ENCODE data around the gene MRPL38. TPM values are rescaled to one million over a fixed set of nuclear protein-coding genes. Genes with fewer than 3 reads are reported as not detected.

The MRPL38 gene
- polyA plus RNA-seq, 2 of the 4 experiments (the other 2 are of a cell fraction) = 53.5 to 102 TPM

DNA sequence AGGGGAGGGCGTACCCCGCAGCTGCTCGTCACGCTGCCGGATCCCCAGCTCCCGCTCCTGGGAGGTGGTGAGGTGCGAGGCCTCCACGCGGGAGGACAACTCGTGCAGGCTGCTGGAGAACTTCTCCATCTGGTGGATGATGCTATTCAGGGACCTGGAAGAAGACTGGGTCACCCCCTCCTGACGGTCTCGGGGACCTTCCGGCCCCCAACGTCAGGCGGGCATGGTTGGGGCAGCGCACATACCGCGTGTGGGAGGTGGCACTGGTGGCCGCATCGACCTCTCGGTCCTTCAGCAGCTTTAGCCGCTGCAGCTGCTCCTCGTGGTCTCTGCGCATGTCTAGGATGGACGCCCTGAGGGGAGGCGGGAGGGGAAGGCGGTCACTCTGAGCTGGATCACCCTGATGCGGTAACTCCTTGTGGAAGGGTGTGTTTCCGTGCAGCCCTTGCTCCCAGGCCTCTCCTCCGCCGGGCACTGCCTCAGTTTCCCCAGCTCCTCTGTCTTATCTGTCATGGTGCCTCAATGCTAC is 13.3 kb upstream of the MRPL38 start:
- WGBS (ENCODE audit: missing lambda C conversion rate) = 95% methylated on average over 29 of the region's 31 CpGs
- POLR2A ChIA-PET = no interaction called here

DNA sequence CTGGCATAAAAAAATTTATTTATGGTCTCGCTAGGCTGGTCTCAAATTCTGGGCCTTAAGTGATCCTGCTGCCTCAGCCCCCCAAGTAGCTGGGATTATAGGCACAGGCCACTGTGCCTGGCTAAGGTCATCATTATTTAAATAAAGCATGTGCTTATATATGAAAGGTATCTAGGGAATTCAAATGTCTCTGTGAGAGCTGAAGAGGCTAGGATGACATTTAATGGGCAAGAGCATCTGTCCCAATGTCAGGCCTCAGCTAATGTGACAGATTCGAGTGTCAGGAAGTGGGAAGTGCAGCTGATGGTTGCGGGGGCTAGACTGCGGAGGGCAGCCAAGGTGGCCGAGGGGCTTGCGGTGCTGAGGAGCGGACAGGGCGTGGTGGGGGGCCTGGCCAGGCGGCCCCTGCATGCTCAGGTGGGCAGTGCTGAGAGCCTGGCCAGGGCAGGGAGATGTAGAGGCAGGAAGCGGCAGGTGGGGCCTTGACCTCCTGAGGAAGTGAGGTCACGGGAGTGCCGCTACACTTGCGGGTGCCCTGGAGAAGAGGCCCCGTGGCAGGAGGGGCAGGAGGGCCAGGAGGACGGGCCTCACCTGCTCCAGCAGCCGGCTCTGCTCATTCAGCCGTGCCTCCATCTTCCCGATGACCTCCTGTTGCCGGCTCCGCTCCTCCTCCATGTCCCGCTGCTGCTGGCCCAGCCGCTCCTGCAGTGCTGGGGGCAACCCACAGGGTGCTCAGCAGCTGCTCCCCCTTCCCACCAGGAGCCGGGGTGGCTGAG is 12.6 kb upstream of the MRPL38 start:
- Histone ChIP-seq H3K9me3 (no peaks in the 10 kb centered on the region), H3K4me2 (no peak overlapping the region), H3K4me3 (no peak overlapping the region), H3K4me1 (no peaks in the 10 kb centered on the region), H3K27ac (no peak overlapping the region)
- WGBS (ENCODE audit: missing lambda C conversion rate) = 91% methylated on average over 22 of the region's 23 CpGs
- ChIA-PET CTCF (interaction anchor here (0.6 to 20.0 kb wide), 8 partner anchors 8 to 88 kb away, joined by 3 to 372 read pairs (median 10); partner anchors contain the start of genes CDK3, MRPL38 and TRIM47), POLR2A (no interaction called here)
- DNase-seq (ENCODE audit: low read depth in 1 of 2, low spot score in 1 of 2) (no peak), ATAC-seq (no peak), FAIRE-seq (no peak)
- TF ChIP-seq PHF8 (IDR thresholded peaks at IDR 0.05; ENCODE audit: borderline replicate concordance, low read depth) (no peak), EHMT2 (IDR thresholded peaks at IDR 0.05; ENCODE audit: low read depth) (no peak)
- TF ChIP-seq, protein P1, sequence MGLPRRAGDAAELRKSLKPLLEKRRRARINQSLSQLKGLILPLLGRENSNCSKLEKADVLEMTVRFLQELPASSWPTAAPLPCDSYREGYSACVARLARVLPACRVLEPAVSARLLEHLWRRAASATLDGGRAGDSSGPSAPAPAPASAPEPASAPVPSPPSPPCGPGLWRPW (IDR thresholded peaks at IDR 0.05) = no peak

More for the DNA sequence above, 13.3 kb upstream of the MRPL38 start:
- ATAC-seq (no peak), DNase-seq (ENCODE audit: low read depth in 1 of 2, low spot score in 1 of 2) (no peak), FAIRE-seq (no peak)
- no peak overlapping the region for H3K27ac ChIP-seq
- H3K4me2 ChIP-seq = no peak overlapping the region
- no peak overlapping the region for H3K4me3 ChIP-seq
- TF ChIP-seq ZNF302 (CRISPR knock-in tag; IDR thresholded peaks at IDR 0.05) (no peak), CBX2 (IDR thresholded peaks at IDR 0.05; ENCODE audit: borderline replicate concordance, low read depth) (no peak), CEBPB (IDR thresholded peaks at IDR 0.05) (no peak), ZSCAN20 (CRISPR knock-in tag; IDR thresholded peaks at IDR 0.05) (no peak), TP53 (CRISPR knock-in tag; IDR thresholded peaks at IDR 0.05) (no peak), PHF8 (IDR thresholded peaks at IDR 0.05; ENCODE audit: borderline replicate concordance, low read depth) (no peak)
- TF ChIP-seq, protein P2, sequence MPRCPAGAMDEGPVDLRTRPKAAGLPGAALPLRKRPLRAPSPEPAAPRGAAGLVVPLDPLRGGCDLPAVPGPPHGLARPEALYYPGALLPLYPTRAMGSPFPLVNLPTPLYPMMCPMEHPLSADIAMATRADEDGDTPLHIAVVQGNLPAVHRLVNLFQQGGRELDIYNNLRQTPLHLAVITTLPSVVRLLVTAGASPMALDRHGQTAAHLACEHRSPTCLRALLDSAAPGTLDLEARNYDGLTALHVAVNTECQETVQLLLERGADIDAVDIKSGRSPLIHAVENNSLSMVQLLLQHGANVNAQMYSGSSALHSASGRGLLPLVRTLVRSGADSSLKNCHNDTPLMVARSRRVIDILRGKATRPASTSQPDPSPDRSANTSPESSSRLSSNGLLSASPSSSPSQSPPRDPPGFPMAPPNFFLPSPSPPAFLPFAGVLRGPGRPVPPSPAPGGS (IDR thresholded peaks at IDR 0.05) = no peak
- H3K9me3 ChIP-seq = no peaks in the 10 kb centered on the region
- CTCF ChIA-PET = interaction anchor here (0.6 to 20.0 kb wide), 8 partner anchors 8 to 87 kb away, joined by 3 to 372 read pairs (median 10); partner anchors contain the start of genes CDK3, MRPL38, TRIM47 and TRIM65
- H3K4me1 ChIP-seq = no peaks in the 10 kb centered on the region

DNA sequence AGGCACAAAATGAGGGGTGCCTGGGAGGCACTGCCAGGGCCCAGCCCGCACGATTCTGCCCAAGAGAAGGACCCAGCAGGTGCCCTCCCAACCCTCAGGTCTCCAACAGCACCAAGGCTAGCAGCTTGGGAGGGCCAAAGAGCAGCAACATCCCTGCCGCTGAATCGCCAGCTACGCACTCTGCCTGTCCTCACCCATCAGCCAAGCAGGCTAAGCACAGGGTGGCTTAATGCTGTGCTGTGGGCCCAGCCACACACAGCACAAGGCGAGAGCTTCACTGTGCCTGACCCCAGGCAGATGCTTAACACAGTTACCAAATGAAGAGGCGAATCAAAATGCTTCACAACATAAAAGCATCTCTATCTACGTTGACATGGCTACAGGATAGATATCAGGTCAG is 10.6 kb upstream of the MRPL38 start:
- peak in 1 of 2 experiments; percentile 14; a peak in 2 of 6 replicates for ATAC-seq
- no peaks in the 10 kb centered on the region for H3K4me1 ChIP-seq
- WGBS (ENCODE audit: missing lambda C conversion rate) = 83% methylated on average over 7 of the region's 8 CpGs

DNA sequence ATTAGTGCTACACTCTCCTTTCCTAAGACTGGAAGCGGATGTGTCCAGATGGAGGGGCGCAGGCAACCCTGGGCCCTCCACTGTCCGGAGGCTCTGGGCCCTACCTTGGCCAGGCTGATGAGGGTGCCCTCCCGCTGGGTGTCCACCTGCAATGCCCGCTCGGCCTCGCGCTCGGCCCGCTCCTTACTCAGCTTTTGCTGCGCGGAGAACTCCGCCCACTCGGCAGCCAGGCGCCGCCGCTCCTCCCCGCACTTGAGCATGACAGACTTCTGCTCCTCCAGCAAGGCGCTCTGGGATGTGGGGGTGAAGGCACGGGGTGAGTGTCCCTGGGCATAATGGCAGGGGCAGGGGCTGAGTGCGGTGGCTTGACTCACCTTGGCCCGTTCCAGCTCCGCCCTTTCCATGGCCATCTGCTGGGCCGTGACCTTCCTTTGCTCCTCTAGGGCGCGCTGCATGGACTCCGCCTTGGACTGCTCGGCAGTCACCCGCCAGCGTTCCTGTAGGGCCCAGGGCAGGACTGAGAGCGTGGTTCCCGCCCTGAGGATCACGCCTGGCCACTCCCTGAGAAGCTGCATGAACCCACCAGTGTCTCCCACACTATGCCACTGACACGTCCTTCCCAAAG is 10.1 kb upstream of the MRPL38 start:
- TF ChIP-seq ZSCAN20 (CRISPR knock-in tag; IDR thresholded peaks at IDR 0.05) (no peak), TFCP2L1 (CRISPR knock-in tag; IDR thresholded peaks at IDR 0.05) (no peak)
- TF ChIP-seq, protein P3, sequence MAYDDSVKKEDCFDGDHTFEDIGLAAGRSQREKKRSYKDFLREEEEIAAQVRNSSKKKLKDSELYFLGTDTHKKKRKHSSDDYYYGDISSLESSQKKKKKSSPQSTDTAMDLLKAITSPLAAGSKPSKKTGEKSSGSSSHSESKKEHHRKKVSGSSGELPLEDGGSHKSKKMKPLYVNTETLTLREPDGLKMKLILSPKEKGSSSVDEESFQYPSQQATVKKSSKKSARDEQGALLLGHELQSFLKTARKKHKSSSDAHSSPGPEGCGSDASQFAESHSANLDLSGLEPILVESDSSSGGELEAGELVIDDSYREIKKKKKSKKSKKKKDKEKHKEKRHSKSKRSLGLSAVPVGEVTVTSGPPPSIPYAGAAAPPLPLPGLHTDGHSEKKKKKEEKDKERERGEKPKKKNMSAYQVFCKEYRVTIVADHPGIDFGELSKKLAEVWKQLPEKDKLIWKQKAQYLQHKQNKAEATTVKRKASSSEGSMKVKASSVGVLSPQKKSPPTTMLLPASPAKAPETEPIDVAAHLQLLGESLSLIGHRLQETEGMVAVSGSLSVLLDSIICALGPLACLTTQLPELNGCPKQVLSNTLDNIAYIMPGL (CRISPR knock-in tag; IDR thresholded peaks at IDR 0.05; ENCODE audit: borderline replicate concordance) = no peak
- no peaks in the 10 kb centered on the region for H3K4me1 ChIP-seq
- DNase-seq (ENCODE audit: low read depth in 1 of 2, low spot score in 1 of 2) = no peak
- ChIA-PET CTCF (interaction anchor here (0.8 to 20.0 kb wide), 5 partner anchors 9 to 90 kb away, joined by 3 to 372 read pairs (median 37); partner anchors contain the start of genes CDK3 and MRPL38), POLR2A (interaction anchor here (0.6 kb wide), 1 partner anchor 60 kb away, joined by 12 read pairs; the partner anchor contains the start of gene WBP2)
- H3K4me2 ChIP-seq = no peak overlapping the region
- ATAC-seq = peak; percentile 35 to 41; a peak in 5 of 6 replicates
- no peak for FAIRE-seq
- no peak overlapping the region for H3K27ac ChIP-seq
- no peak overlapping the region for H3K4me3 ChIP-seq
- no peaks in the 10 kb centered on the region for H3K9me3 ChIP-seq
- 90% methylated on average over 34 of the region's 34 CpGs for WGBS (ENCODE audit: missing lambda C conversion rate)

More for the DNA sequence above, 10.6 kb upstream of the MRPL38 start:
- TF ChIP-seq HOXB13 (CRISPR knock-in tag; IDR thresholded peaks at IDR 0.05; ENCODE audit: low read depth) = no peak
- ChIA-PET POLR2A (no interaction called here), CTCF (interaction anchor here (0.8 to 20.0 kb wide), 4 partner anchors 10 to 90 kb away, joined by 3 to 372 read pairs (median 38); partner anchors contain the start of genes CDK3 and MRPL38)
- DNase-seq (ENCODE audit: low read depth in 1 of 2, low spot score in 1 of 2) (no peak), FAIRE-seq (no peak)
- H3K4me3 ChIP-seq = no peak overlapping the region
- H3K4me2 ChIP-seq = no peak overlapping the region
- H3K27ac ChIP-seq = no peak overlapping the region
- no peaks in the 10 kb centered on the region for H3K9me3 ChIP-seq

Data from A549 (cell line).